HG03039 (cell line): ENCODE data around the gene WNT6.

Source experiments
- ATAC-seq: cut with Tn5 transposase; IDR thresholded peaks from one replicate; pipeline ENCODE4 v1.9.1; 2021; ENCODE audit warnings: mild to moderate bottlenecking, moderate library complexity; ENCODE audit not compliant: unreplicated experiment

WNT6 gene

DNA sequence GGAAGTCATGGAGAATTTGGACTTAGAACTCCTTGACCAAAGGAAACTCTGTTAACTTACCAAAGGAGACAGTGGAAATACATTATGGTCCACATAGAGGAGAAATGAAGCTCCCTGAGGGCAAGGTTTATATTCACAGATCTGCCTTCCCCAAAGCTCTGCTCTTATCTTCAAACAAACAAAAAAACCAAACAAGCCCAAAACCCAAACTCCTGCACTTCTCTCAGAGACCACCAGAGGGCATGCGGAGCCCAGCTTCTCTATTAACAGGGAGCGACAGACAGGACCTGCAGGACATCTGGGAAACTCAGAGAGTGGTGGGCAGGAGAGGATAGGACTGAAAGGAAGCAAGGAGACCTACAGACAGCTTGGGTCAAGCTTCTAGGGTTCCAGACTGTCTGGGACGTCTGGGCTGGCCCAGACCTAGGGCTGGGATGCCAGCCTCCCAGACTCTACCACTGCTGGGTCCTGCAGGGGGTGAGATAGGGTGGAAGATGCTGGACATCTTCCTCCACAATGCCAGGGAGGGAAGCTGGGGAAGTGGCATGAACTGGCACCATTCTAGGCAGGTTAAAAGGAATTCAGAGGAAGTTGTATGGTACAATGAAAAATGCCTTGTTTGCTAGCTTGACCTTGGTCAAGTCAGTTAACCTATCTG lies 17.1 kb downstream of the WNT6 start:
- no peak for ATAC-seq

DNA sequence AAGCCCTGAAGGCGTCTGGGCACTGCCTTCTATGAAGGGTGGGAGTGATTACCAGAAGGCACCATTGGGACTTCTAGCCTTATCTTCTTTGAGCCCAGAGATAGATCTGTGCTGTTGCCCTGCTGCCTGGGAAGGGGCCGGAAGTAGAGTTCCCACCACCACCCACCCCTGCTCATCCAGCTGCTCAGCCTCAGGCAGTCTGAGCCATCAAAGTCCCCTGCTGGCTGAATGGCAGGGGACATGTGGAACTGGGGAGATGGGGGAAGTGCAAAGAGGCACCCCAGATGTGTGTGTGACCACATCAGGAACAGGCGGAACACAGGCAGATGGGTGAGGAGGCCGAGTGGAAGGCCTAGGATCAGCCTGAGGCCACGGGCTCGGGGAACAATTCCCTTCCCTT lies 17.7 kb downstream of the WNT6 start:
- ATAC-seq: no peak

DNA sequence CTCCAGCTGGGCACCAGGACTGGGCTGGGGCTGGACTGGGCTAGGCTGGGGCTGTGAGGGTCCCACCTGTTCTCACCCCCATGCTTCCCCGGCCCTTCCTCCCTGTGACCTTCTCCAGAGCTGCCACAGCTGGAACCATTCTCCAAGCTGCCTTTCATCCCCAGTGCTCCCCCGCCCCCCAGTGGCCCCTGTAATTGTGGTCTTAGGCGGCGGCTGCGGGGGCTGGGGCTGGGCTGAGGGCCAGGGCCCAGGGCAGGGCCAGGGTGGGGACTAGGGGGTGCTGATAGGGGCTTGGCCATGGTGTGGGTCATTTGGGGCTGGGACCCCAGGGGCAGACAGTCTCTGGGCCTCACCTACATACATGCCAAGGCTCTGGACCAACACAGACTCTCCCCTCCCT lies 18.3 kb downstream of the WNT6 start:
- ATAC-seq: no peak

DNA sequence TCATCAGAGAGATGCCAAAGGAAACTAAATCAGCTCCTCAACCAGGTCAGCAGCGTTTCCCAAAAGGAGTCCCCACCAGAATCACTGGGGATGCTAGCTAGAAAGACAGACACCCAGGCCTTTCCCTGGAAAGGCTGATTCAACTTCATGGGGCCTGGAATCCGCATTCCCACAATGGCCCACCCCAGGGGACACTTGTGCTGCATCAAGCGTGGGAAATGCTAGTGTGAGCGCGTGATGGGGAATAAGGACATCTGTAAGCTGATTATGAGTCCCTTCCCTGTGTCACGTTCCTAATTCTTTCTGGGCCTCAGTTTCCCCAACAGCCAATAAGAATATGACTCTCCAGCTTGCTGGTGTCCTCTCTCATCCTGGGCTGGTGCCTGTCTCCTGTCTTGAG lies 18.9 kb downstream of the WNT6 start:
- ATAC-seq: no peak

DNA sequence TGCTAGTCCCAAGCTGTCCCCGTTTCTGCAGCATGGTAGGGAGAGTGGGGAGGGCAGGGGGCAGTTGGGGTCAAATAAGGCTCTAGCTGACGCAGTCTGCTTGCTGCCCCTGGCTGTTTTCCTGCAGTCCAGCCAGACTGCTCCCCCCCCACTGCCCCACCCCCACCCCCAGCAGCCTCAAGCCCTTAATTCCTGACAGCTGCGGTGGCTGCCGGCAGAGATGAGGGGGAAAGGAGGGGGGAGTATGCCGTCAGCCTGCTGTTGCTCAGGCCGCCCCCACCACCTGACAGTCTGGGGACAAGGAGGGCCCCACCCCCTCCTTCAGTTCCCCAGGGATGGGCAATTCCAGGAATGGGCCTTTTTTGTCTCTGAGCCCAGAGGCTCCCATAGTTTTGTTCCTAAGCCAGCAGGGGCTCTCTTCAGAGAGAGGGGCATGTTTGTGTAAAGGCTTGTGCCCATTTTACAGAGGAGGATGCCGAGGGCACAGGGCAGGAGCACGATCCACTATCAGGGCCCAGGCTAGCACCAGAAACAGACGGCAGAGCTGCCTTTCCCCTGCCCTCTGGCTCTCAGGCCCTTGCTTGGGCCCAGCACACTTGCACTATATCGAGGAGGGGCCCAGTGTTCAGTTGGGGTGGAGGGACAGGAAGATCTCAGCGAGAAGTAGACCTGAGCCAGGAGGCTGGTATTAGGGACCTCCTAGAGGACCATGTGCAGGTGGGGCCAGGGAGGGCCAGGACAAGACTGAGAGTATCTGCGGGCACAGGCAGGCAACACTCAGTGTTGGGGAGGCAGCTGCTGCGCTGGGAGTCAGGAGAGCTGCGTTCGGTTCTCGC lies 19.5 kb downstream of the WNT6 start:
- no peak for ATAC-seq

DNA sequence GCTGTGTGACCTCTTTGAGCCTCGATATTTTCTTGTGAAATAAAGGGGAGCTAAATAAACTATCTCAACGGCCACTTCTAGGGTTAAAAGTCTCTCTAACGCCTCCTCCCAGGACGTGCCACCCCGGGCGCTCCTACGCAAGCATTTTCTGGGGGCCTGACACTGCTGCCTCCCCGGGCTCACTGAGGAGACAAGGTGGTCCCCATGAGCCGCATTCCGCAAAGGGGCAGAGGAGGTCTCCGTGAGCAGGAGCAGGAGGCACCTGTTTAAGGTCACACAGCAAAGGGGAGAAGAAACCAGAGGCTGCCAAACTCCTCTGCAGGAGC lies 20.1 kb downstream of the WNT6 start:
- no peak for ATAC-seq

DNA sequence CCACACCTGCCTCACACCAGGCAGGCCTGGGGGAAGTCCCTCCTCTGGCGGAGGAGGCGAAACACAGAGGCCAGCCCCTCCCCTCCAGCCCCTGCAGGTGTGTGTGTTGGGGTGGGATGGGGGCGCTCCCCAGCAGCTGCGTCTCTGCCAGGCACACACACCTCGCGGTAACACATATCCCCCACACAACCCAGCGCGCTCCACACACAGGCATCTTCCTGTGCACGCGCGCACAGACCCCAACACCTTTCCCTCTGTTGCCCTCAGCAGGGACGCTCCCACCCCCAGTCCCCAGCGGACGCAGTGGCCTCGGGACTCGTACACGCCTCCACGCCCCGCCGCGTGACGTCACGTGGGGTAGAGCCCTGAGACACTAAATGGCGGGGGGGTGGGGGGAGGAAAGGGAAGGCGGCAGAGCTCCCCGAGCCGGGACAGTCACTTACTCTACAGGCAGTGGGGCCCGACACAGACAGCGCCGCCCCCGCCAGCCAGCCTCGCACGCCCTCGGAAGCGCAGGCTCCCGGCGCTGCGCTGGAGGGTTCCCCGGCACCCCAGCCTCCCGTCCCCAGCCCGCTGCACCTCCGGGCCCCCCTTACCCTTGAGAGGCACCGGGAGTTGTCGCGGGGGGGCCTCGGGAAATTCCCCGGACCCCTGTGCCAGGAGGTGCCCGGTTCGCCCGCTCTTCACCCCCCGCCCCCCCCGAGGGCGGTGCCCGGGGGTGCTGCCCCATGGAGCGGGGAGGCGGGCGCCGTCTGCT lies 20.7 kb downstream of the WNT6 start, which contains the start of gene WNT10A:
WNT10A (plus strand) TSS at position 751 of the 757 bp plus-strand sequence. CDS start 144 bp downstream, outside the sequence.
- ATAC-seq: no peak

DNA sequence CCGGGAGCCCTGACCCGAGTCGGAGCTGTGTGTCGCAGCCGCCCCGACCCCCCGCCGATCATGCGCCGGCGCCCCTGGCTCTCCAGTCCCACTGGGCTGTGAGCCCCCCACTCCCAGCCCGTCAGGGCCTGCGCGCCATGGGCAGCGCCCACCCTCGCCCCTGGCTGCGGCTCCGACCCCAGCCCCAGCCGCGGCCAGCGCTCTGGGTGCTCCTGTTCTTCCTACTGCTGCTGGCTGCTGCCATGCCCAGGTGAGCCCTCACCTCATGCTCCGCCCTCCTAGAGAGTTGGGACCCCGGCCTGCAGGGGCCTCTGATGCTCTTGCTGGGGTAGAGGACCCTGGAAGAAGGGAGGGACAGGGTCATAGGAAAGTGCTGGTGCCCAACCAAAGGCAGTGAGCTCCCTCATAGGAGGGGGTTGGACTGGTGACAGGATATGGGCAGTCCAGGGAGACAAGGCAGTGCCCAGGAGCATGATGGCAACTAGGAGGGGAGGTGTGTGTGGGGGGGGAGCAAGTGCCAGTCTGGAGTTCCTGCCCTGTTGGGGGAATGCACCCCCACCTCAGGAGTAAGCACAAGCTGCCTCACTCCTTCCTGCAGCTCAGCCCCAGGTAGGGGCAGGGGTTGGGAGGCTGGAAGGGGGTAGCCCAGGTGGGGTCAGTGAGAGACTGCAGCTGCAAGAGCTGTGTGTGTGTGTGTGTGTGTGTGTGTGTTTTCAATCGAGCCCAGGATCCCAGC lies 21.4 kb downstream of the WNT6 start:
- ATAC-seq: no peak

DNA sequence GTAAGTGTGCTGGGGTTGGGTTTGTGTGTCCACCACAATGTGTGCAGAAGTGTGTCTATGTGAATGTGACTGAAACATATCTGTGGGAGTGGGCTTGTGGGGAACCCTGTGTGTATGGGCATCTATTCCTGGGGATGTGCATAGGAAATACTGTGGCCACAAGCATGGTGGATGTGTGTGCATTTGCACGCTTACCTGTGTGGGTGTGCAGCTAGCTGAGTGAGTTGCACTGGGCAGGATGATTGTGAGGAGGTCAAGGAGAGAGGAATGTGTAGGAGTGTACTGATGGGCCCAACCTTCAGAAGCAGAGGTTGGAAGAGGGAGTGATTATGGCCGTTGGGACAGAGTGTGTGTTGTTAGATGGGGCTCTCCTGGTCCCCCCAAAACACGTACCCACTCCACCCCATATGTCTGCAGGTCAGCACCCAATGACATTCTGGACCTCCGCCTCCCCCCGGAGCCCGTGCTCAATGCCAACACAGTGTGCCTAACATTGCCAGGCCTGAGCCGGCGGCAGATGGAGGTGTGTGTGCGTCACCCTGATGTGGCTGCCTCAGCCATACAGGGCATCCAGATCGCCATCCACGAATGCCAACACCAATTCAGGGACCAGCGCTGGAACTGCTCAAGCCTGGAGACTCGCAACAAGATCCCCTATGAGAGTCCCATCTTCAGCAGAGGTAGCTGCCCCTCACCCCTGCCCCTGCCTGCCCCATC lies 22.3 kb downstream of the WNT6 start:
- no peak for ATAC-seq

DNA sequence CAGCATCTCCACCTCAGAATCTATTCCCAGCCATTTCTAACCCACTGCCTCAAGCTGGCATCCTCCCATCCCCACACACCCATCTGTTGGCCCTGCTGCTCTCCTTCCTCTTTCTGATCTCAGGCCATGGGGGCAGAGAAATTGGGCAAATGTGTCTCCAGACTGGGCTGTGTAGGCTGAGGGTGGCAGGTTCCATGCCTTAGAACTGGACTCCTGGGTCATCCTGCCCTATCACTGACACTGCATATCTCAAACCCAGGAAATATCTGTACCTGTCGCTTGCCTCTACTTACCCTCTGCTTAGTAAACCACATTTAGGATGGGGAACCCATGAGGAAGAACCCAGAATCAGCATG lies 22.8 kb downstream of the WNT6 start:
- no peak for ATAC-seq

DNA sequence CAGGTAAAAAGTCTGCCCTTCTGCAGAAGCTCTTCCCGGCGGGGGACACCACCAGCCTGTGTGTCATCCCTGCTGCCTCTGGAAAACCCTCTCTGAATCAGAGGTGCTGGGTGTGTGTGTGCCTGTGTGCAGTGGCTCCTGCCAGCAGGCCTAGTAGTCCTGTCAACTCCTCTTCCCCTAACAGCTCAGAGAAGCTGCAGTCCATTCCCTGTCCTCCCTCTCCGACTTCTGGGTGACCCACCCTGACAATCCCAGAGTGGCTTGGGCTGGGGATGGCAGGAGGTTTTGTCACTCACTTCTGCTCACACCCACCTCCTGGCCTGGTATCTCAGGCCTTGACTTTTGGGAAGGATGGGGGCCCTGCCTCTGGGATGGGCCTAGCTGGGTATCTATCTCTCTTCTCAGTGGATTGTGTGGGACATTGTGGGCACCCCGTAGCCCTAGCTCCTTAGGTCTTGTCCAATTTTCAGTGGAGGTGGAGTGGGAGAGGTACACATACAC lies 23.3 kb downstream of the WNT6 start:
- no peak for ATAC-seq

DNA sequence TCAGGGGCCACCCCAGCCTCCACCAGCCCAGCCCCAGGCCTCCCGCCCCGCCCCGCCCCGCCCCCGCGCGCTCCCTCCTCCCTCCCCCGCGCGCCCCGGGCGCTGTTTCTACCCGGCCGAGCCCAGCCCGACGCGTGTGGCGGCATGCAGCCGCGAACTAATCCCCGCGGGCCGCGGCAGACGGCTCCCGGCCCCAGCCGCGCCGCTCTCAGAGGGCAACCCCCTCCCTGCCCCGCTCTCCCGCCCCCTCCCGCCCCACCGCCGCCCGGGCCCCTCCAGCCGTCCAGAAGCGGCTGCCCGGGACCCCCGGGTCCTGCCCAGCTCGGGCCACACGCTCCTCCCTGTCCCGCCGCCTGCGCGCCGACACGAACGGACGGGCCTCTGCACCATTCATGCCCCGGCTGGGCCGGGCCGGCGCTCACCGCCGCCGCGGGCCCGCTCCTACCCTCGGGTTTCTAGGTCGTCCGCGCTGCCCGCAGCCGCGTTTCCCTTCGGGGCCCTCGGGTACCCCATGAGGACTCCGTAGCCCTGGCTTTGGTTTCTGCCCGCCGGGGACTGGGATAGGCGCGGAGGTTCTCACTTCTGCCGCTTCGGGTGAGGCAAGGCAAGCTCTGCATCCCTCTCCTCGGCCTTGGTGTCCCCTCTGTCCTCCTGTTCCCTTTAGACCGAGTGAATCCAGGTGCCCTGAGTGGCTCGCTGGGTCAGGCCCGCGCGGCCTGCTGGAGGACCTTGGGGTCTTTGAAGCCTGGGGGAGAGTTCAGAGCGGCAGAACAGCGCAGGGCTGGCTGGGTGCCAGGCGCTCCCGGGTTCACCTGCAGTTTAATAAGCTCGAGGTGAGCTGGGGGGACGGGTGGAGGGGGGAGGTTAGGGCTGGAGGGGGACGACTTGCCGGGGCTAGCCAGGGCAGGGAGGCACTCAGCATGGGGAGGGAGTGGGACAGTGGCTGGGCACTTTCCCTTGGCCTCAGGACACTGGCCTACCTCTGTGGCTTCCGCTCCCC lies 24.2 kb downstream of the WNT6 start:
- ATAC-seq: no peak

DNA sequence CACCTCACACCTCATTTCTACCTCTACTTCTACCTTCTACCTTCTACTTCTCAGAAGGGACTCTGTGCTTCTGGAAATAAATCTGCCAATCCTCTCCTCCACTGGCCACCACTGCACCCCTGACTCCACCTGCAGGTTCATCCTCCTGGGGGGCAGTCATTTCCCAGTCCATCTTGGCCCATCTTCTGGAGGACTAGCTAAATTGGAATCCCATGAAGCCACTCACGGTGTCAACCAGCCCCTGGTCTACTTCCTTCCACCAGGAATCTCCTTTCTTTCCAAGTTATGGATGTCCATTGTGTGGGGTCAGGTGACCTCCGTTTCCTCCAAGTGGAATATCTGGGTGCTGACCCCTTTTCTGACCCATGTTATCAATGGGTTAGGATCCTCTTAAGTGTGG lies 24.9 kb downstream of the WNT6 start:
- ATAC-seq: no peak

DNA sequence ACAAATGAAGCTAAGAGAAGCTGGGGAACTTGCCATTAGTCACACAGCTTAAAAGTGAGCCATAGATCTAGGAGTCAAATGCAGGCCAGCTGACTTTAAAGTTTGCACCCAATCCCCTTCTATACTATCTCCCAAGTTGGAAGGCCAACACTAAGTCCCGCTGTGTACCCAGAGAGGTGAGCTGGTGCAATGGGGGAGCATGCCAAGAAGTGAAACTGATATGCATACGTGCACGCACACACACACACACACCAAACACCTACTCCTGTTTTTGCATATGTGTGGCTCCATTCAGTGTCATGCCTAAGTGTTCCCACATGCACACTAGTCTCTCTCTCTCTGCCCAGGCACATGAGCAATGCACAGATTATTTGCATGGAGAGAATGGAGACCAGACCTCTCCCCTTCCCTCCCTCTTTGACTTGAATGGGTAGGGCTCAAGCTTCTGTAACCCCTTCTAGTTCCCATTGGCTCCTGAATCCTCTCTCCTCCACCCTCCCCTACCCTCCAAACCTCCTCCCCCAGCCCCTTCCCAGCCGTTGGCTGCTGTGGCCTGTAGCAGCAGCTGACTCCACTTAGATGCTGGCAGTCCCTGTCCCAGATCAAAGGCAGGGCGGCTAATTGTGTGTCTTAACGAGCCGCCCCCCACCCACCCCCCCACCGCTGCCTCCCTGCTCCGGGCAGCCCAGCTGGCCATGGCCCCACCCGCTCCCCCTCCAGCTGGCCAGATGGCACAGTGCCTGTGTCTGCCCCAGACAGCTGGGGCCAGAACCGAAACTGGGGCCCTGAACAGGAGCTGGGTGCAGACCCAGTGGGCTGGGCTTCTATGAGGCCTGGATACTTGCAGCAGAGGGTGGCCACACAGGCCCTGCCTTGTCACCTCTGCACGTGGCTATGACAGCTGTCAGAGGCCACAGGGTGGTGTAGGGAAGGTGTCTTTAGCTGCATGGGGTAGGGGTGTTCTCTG lies 26.7 kb downstream of the WNT6 start:
- ATAC-seq: peak; percentile 49

DNA sequence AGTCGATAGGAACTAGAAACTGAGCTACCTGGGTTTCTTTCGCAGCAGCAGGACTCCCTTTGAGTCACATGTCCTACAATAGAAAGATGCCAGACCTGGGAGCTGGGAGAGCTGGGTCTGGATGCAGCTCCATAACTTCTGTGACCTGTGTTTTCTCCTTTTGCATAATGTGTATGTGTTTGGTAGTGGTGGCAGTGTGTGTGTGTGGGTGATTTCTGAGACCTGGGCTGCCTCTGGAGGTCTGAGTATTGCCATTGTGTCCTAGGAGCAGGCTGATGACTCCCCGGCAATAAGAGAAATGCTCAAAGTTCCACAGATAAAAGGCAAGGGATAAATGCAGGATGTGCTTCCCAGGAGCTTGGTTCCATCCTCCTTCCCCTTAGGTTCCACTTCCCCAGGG lies 27.5 kb downstream of the WNT6 start:
- ATAC-seq: no peak

DNA sequence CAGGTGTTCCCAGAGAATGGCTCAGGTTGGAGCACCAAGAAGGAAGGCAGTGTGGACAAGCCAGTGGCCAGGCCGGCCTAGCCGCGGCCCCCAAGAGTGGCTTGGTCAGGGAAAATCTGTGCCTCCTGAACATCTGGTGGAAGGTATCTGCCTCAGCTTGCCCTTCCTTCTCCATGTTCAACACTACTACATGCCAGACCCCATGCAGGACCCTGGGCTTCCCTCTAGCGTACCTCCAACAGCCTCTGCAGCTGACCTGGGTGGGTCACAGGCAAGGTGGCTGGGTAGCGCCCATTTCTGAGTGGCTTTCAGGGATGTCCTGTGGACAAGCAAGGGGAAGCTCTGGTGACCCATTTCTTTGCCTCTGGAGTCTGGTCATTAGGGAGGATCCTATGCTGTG lies 28.7 kb downstream of the WNT6 start:
- ATAC-seq: no peak

DNA sequence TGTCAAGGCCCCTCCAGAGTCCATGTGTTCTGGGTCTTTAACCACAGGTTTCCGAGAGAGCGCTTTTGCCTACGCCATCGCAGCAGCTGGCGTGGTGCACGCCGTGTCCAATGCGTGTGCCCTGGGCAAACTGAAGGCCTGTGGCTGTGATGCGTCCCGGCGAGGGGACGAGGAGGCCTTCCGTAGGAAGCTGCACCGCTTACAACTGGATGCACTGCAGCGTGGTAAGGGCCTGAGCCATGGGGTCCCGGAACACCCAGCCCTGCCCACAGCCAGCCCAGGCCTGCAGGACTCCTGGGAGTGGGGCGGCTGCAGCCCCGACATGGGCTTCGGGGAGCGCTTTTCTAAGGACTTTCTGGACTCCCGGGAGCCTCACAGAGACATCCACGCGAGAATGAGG lies 30.3 kb downstream of the WNT6 start:
- no peak for ATAC-seq

DNA sequence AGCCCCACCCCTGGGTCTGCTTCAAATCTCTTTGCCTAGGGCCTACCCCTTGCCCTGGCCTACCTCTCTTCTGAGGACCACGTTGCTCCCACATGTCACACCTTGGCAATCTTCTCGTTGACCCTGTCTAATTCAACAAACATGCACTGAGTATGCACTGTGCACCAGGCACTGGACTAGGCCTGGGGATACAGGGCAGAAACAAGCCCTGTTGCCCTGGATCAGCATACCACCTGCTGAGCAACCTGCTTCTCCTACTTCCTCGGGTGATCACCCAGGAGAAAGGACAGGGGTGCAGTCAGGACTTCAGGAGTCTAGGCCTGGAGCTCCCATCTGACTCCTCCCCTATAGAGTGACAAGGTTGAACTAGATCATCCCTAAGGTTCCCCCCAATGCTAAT lies 30.8 kb downstream of the WNT6 start:
- ATAC-seq: no peak
